IPS DF 6.9 (cell line): ENCODE results near the gene NLRP6.
"Not testable (repeated sequence)": the region's sequence is repeated elsewhere in the genome, so short reads cannot be mapped to it uniquely, and the experiment has no call there.

ENCODE experiments used
- DNase-seq: peaks from one replicate; pipeline ENCODE4 v3.0.0-alpha.2; 2013; ENCODE audit warnings: low read depth, low spot score
- H3K27ac ChIP-seq: one replicate; pipeline ENCODE4 v1.5.1; 2013; ENCODE audit warnings: low read length, control low read depth
- H3K27me3 ChIP-seq: 2 replicates; pipeline ENCODE4 v1.6.1; 2013; ENCODE audit warnings: mild to moderate bottlenecking, low read length; ENCODE audit not compliant: control insufficient read depth, insufficient read depth
- H3K36me3 ChIP-seq: 2 replicates; pipeline ENCODE4 v1.6.1; 2013; ENCODE audit warnings: low read length; ENCODE audit not compliant: control insufficient read depth, insufficient read depth
- H3K4me1 ChIP-seq: 2 replicates; pipeline ENCODE4 v1.6.1; 2013; ENCODE audit warnings: low read length; ENCODE audit not compliant: control insufficient read depth, insufficient read depth
- H3K4me3 ChIP-seq: 2 replicates; pipeline ENCODE4 v1.5.1; 2013; ENCODE audit warnings: mild to moderate bottlenecking, low read length
- H3K9me3 ChIP-seq: 2 replicates; pipeline ENCODE4 v1.6.1; 2013; ENCODE audit warnings: low read length, inconsistent platforms; ENCODE audit not compliant: control insufficient read depth, insufficient read depth
- WGBS: extraction: QIAGEN DNeasy Blood & Tissue Kit; methylation state at CpG from one replicate; pipeline ENCODE4 v1.1.7; 2013; ENCODE audit warnings: mixed read lengths, missing lambda C conversion rate; ENCODE audit not compliant: insufficient read length, insufficient coverage; 5-methylcytosine and 5-hydroxymethylcytosine counted together

NLRP6 gene

DNA sequence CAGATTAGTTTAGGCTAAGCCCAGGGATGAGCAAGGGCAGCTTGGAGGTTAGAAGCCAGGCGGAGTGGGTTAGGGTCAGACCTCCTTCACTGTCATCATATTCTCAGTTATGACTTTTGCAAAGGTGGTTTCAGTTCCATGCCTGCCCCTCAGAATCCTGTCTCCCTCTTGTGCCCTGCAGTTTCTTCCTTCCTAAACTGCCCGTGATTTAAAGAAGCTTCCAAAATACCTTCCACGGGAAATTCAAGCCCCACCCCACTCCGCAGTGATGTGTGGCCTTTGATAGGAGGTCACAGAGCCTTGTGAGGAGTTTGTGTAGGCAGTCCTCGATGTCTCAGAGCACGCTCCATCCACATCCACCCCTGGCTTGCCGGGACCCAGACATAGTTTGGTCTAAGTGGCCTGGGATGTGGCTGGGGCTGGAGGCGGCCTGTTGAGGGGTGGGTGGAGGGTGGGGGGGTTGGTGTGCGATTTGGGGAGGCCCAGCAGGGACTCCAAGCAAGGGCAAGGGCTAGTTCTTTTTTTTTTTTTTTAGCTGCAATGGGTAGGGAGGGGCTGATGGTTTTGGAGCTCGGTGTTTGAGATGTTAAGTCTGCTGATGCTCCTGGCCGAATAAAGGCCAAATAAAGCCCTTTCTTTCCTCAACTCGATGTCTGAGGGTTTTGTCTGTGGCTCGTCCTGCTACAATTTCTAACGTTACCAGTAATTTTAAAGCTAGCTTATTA is 34.0 kb downstream of the NLRP6 start:
- no peak overlapping the region for H3K4me3 ChIP-seq
- H3K9me3 ChIP-seq: no peaks in the 10 kb centered on the region
- H3K27ac ChIP-seq: no peak overlapping the region
- H3K4me1 ChIP-seq: peaks cover 27% of the 10 kb centered on the region
- DNase-seq: no peak
- no peaks in the 10 kb centered on the region for H3K27me3 ChIP-seq
- no CpG with 5 or more reads among the region's 14 CpGs for WGBS
- H3K36me3 ChIP-seq: no peaks in the 10 kb centered on the region; the same call in 1 of the 2 replicates

- Histone ChIP-seq H3K9me3 (no peaks in the 10 kb centered on the region), H3K27ac (peak overlapping the region; percentile 40), H3K27me3 (no peaks in the 10 kb centered on the region), H3K36me3 (no peaks in the 10 kb centered on the region; the same call in 1 of the 2 replicates), H3K4me1 (peaks cover 23% of the 10 kb centered on the region), H3K4me3 (no peak overlapping the region)
- no peak for DNase-seq
- WGBS: no CpG with 5 or more reads among the region's 8 CpGs
These were observed 35.1 kb downstream of the NLRP6 start for GRCh38 chr11:313304-313786.

GRCh38 chr11:313787-314553 is 35.8 kb downstream of the NLRP6 start, which contains the start of gene IFITM1:
Gene IFITM1 (plus strand): TSS chr11:314040. CDS start chr11:314171, 131 bp downstream.
- Histone ChIP-seq H3K4me1 (peaks cover 23% of the 10 kb centered on the region), H3K36me3 (no peaks in the 10 kb centered on the region; the same call in 1 of the 2 replicates), H3K27ac (peak within 1 kb of the TSS; percentile 40), H3K4me3 (peak within 1 kb of the TSS; percentile 73; the same call in 1 of the 2 replicates), H3K9me3 (no peaks in the 10 kb centered on the region), H3K27me3 (no peaks in the 10 kb centered on the region)
- DNase-seq: no peak
- no CpG with 5 or more reads among the region's 18 CpGs for WGBS

- not testable (repeated sequence) for DNase-seq, H3K9me3 ChIP-seq, H3K27ac ChIP-seq, H3K36me3 ChIP-seq, H3K27me3 ChIP-seq
- Histone ChIP-seq H3K4me3 (peak overlapping the region; percentile 73; the same call in 1 of the 2 replicates), H3K4me1 (peaks cover 24% of the 10 kb centered on the region)
- no CpG with 5 or more reads among the region's 6 CpGs for WGBS
These were observed 36.3 kb downstream of the NLRP6 start for GRCh38 chr11:314554-314875.

DNA sequence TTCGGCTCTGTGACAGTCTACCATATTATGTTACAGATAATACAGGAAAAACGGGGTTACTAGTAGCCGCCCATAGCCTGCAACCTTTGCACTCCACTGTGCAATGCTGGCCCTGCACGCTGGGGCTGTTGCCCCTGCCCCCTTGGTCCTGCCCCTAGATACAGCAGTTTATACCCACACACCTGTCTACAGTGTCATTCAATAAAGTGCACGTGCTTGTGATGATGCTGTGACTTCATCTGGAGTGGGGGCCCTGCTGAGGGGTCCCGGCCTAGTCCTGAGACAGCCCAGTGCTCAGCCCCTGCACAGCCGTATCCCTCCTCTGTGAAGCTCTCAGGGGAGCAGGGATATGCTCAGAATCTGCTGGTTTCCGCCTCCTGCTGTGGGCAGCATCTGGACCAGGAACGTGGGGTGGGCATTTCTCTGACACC is 36.9 kb downstream of the NLRP6 start:
- Histone ChIP-seq H3K27me3 (no peaks in the 10 kb centered on the region), H3K9me3 (no peaks in the 10 kb centered on the region)

DNA sequence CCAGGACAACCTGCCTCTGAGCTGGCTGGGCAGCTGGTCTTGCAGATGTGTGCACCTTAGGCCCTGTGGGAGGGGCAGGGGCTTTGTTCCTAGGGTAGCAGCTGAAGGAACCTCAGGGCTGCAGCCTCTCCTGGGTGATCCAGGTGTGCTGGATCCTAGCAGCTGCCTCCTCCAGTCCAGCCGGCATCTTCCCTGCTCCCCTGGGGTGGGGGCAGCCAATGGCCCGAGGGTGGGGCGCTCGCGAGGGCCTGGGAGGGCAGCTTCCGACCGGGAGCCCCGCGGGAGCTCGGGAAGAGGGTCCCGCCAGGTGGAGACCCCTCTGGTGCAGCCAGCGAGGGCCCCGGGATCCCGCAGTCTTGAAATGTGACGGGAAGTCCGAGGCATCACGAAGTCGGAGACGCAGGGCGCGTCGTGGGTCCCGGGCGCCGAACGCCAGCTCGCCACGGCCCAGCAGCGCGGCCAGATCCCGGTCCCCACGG is 37.3 kb downstream of the NLRP6 start:
- no peak for DNase-seq
- peak overlapping the region; percentile 7; the same call in 1 of the 2 replicates for H3K4me3 ChIP-seq
- H3K36me3 ChIP-seq: no peaks in the 10 kb centered on the region; the same call in 1 of the 2 replicates
- H3K4me1 ChIP-seq: peaks cover 26% of the 10 kb centered on the region
- WGBS: no CpG with 5 or more reads among the region's 32 CpGs
- no peak overlapping the region for H3K27ac ChIP-seq
- no peaks in the 10 kb centered on the region for H3K27me3 ChIP-seq
- H3K9me3 ChIP-seq: no peaks in the 10 kb centered on the region

More for the DNA sequence above, 36.9 kb downstream of the NLRP6 start:
- Histone ChIP-seq H3K4me1 (peaks cover 24% of the 10 kb centered on the region), H3K36me3 (no peaks in the 10 kb centered on the region; the same call in 1 of the 2 replicates), H3K4me3 (peak overlapping the region; percentile 32; the same call in 1 of the 2 replicates), H3K27ac (no peak overlapping the region)
- no peak for DNase-seq
- no CpG with 5 or more reads among the region's 9 CpGs for WGBS

DNA sequence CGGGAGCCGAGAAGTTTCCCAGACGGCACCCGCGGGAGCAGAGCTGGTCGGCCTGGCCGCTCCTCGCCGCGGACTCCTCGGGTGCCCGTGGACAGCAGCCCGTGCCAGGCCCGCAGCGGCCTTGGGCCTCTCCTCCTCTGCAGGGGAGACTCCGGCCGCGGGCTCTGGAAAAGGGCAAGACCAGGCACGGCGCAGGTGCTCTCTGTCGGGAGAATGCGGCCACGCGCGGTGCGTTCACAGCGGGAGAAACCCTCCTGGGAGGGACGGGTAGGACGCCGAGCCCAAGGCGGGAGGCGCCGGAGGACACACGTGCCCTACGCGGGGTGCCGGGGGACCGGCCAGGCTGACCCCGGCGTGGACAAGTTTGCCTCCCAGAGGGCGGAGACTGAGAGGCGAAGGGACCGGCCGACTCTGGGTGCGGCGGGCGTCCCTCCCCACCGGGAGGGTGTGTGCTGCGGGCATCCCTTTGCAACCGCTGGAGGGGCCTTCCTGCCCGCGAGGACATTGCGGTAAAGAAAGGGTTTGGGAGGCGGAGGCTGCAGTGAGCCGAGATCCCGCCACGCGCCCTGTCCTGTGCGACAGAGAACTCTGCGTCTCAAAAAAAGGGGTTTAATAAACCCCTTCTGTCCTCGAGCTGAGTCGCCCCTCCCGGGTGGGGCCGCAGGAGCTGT is 38.0 kb downstream of the NLRP6 start:
- Histone ChIP-seq H3K27me3 (no peaks in the 10 kb centered on the region), H3K36me3 (no peaks in the 10 kb centered on the region; the same call in 1 of the 2 replicates), H3K9me3 (no peaks in the 10 kb centered on the region), H3K4me3 (peak overlapping the region; percentile 7; the same call in 1 of the 2 replicates), H3K4me1 (peaks cover 26% of the 10 kb centered on the region), H3K27ac (no peak overlapping the region)
- WGBS: no CpG with 5 or more reads among the region's 64 CpGs
- no peak for DNase-seq

GRCh38 chr11:316891-317301 is 38.7 kb downstream of the NLRP6 start:
- WGBS: no CpG with 5 or more reads among the region's 7 CpGs
- Histone ChIP-seq H3K27ac (no peak overlapping the region), H3K27me3 (no peaks in the 10 kb centered on the region), H3K4me3 (no peak overlapping the region), H3K9me3 (no peaks in the 10 kb centered on the region), H3K36me3 (no peaks in the 10 kb centered on the region; the same call in 1 of the 2 replicates), H3K4me1 (peaks cover 25% of the 10 kb centered on the region)
- DNase-seq: no peak

- peaks cover 21% of the 10 kb centered on the region for H3K4me1 ChIP-seq
- H3K9me3 ChIP-seq, H3K4me3 ChIP-seq, H3K27me3 ChIP-seq, H3K27ac ChIP-seq, DNase-seq, H3K36me3 ChIP-seq: not testable (repeated sequence)
- WGBS: no CpG with 5 or more reads among the region's 30 CpGs
These were observed 39.6 kb downstream of the NLRP6 start for GRCh38 chr11:317668-318404.
